ENCODE measurements around the gene SPECC1. TPM values are rescaled to one million over a fixed set of nuclear protein-coding genes. Genes with fewer than 3 reads are reported as not detected.

SPECC1 gene
- total RNA-seq, 6 experiments from 2014 or later: 0.81 to 5.0 (median 2.8) TPM

- Histone ChIP-seq H3K4me1 (no peaks in the 10 kb centered on the region), H3K27me3 (no peaks in the 10 kb centered on the region), H3K4me3 (no peak overlapping the region), H3K27ac (no peak overlapping the region), H3K36me3 (no peaks in the 10 kb centered on the region), H3K9me3 (no peaks in the 10 kb centered on the region)
- TF ChIP-seq CTCF (IDR thresholded peaks at IDR 0.05): no peak
- no peak for TF ChIP-seq POLR2A (IDR thresholded peaks at IDR 0.05)
- intact Hi-C loops (cut with DNase I): loop anchor here in 1 of 2 donors (10.0 kb wide), 1 partner anchor 766 kb away; no protein-coding TSS in a partner anchor
- DNase-seq (no peak), ATAC-seq (no peak)
- WGBS (ENCODE audit: insufficient coverage, low coverage, low lambda C conversion rate, missing lambda C conversion rate): 49% methylated on average over 3 of the region's 3 CpGs
These were observed 219.7 kb downstream of the SPECC1 start for GRCh38 chr17:20228860-20229259.

GRCh38 chr17:20230924-20231323, 221.8 kb downstream of the SPECC1 start:
- TF ChIP-seq POLR2A (IDR thresholded peaks at IDR 0.05) (no peak), CTCF (IDR thresholded peaks at IDR 0.05) (no peak)
- Histone ChIP-seq H3K9me3 (no peaks in the 10 kb centered on the region), H3K27me3 (no peaks in the 10 kb centered on the region), H3K4me3 (no peak overlapping the region), H3K4me1 (no peaks in the 10 kb centered on the region), H3K27ac (no peak overlapping the region), H3K36me3 (no peaks in the 10 kb centered on the region)
- WGBS (ENCODE audit: insufficient coverage, low coverage, low lambda C conversion rate, missing lambda C conversion rate): no CpG with 5 or more reads among the region's 2 CpGs
- DNase-seq (no peak), ATAC-seq (no peak)
- intact Hi-C loops (cut with DNase I): no loop called here

GRCh38 chr17:20232611-20233010, 223.5 kb downstream of the SPECC1 start:
- Histone ChIP-seq H3K4me1 (no peaks in the 10 kb centered on the region), H3K27ac (no peak overlapping the region), H3K36me3 (no peaks in the 10 kb centered on the region), H3K9me3 (no peaks in the 10 kb centered on the region), H3K4me3 (no peak overlapping the region), H3K27me3 (no peaks in the 10 kb centered on the region)
- WGBS (ENCODE audit: insufficient coverage, low coverage, low lambda C conversion rate, missing lambda C conversion rate): 64% methylated on average over 2 of the region's 4 CpGs
- ATAC-seq: no peak
- DNase-seq: no peak
- intact Hi-C loops (cut with DNase I): no loop called here
- TF ChIP-seq CTCF (IDR thresholded peaks at IDR 0.05): no peak
- no peak for TF ChIP-seq POLR2A (IDR thresholded peaks at IDR 0.05)

- no peaks in the 10 kb centered on the region for H3K36me3 ChIP-seq
- 39% methylated on average over 3 of the region's 4 CpGs for WGBS (ENCODE audit: insufficient coverage, low coverage, low lambda C conversion rate, missing lambda C conversion rate)
- no peak for ATAC-seq
These were observed 225.1 kb downstream of the SPECC1 start for GRCh38 chr17:20234276-20234675.

More at GRCh38 chr17:20234276-20234675, 225.1 kb downstream of the SPECC1 start:
- no peak overlapping the region for H3K4me3 ChIP-seq
- intact Hi-C loops (cut with DNase I): no loop called here
- no peak overlapping the region for H3K27ac ChIP-seq
- H3K9me3 ChIP-seq: no peaks in the 10 kb centered on the region
- H3K4me1 ChIP-seq: no peaks in the 10 kb centered on the region
- H3K27me3 ChIP-seq: no peaks in the 10 kb centered on the region
- TF ChIP-seq POLR2A (IDR thresholded peaks at IDR 0.05) (no peak), CTCF (IDR thresholded peaks at IDR 0.05) (no peak)
- no peak for DNase-seq

Data from right lobe of liver (tissue), 6 donors.